MM.1S (cell line): ENCODE results near the gene CD58.

ENCODE experiments used
- DNase-seq: peaks from one replicate; pipeline ENCODE4 v3.0.0-alpha.2; 2015
- H2AFZ ChIP-seq: fragments of 300-600 bp; sonication (generic); 2 replicates; pipeline ENCODE4 v1.6.0; 2016; ENCODE audit warnings: antibody characterized with exemption, low read length
- H3F3A ChIP-seq: fragments of 300-600 bp; sonication (generic); 2 replicates; pipeline ENCODE4 v1.6.1; 2016; ENCODE audit warnings: mild to moderate bottlenecking, antibody characterized with exemption, low read length, moderate library complexity, mixed read lengths; ENCODE audit not compliant: insufficient read depth
- H3K27ac ChIP-seq: fragments of 300-600 bp; sonication (generic); 2 replicates; pipeline ENCODE4 v1.5.1; 2016; ENCODE audit warnings: mild to moderate bottlenecking, low read length
- H3K27me3 ChIP-seq: fragments of 300-600 bp; sonication (generic); replicated peaks from 2 replicates; pipeline ENCODE4 v1.6.0; 2016; ENCODE audit warnings: low read length; ENCODE audit not compliant: insufficient read depth
- H3K36me3 ChIP-seq: fragments of 300-600 bp; sonication (generic); replicated peaks from 2 replicates; pipeline ENCODE4 v1.6.1; 2016; ENCODE audit warnings: mild to moderate bottlenecking, low read length, mixed read lengths; ENCODE audit not compliant: insufficient read depth
- H3K4me1 ChIP-seq: fragments of 300-600 bp; sonication (generic); 2 replicates; pipeline ENCODE4 v1.6.1; 2016; ENCODE audit warnings: low read length, mixed read lengths
- H3K4me2 ChIP-seq: fragments of 300-600 bp; sonication (generic); 2 replicates; pipeline ENCODE4 v1.6.0; 2016; ENCODE audit warnings: low read depth, low read length
- H3K4me3 ChIP-seq: fragments of 300-600 bp; sonication (generic); 2 replicates; pipeline ENCODE4 v1.5.1; 2016; ENCODE audit warnings: low read length, mixed read lengths
- H3K79me2 ChIP-seq: fragments of 300-600 bp; sonication (generic); 2 replicates; pipeline ENCODE4 v1.6.1; 2016; ENCODE audit warnings: mixed run types, low read length, mixed read lengths
- H3K9ac ChIP-seq: fragments of 300-600 bp; sonication (generic); 2 replicates; pipeline ENCODE4 v1.6.1; 2016; ENCODE audit warnings: low read length, mixed read lengths
- H3K9me2 ChIP-seq: fragments of 300-600 bp; sonication (generic); replicated peaks from 2 replicates; pipeline ENCODE4 v1.6.1; 2016; ENCODE audit warnings: mild to moderate bottlenecking, low read length, mixed read lengths; ENCODE audit not compliant: insufficient read depth
- H3K9me3 ChIP-seq: fragments of 300-600 bp; sonication (generic); replicated peaks from 2 replicates; pipeline ENCODE4 v1.6.1; 2016; ENCODE audit warnings: mild to moderate bottlenecking, low read length, mixed read lengths; ENCODE audit not compliant: insufficient read depth
- H4K20me1 ChIP-seq: fragments of 300-600 bp; sonication (generic); 2 replicates; pipeline ENCODE4 v1.6.1; 2016; ENCODE audit warnings: mild to moderate bottlenecking, low read length, moderate library complexity, mixed read lengths; ENCODE audit not compliant: insufficient read depth
- EZH2 ChIP-seq: fragments of 300-600 bp; sonication (generic); optimal IDR thresholded peaks from 2 replicates; pipeline ENCODE3; 2017; ENCODE audit warnings: low read depth, mild to moderate bottlenecking, antibody characterized with exemption, low read length, mixed read lengths
- EZH2phosphoT487 ChIP-seq: fragments of 300-600 bp; sonication (generic); IDR thresholded peaks from 2 replicates; pipeline ENCODE4 v1.6.1; 2018; ENCODE audit warnings: antibody characterized with exemption, low read length
- TF ChIP-seq, protein P1 (sequence below): fragments of 300-600 bp; sonication (generic); IDR thresholded peaks from 2 replicates; pipeline ENCODE4 v1.5.1; 2016; ENCODE audit warnings: antibody characterized with exemption, low read length, mixed read lengths

Gene CD58

DNA sequence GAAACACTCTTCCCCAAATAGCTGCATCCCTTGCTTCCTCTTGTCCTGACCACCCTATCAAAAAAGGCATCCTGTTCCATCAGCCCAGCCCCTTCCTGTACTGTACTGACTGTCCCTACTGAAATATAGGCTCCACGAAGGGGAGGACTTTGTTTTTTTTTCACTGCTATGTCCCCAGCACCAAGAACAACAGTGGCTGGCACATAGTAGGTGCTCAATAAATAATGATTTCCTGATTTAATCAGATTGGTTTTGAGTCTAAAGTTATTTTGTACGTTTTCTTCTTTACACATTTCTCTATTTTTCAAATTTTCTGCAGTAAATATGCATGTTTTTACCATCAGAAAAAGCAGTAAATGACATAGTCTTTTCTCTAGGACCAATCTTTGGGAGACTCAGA lies 73.9 kb downstream of the CD58 start:
- Histone ChIP-seq H3K9ac (no peak overlapping the region), H3F3A (no peaks in the 10 kb centered on the region), H3K79me2 (no peaks in the 10 kb centered on the region), H3K4me3 (no peak overlapping the region), H3K9me2 (no peaks in the 10 kb centered on the region), H4K20me1 (no peaks in the 10 kb centered on the region), H3K4me2 (no peak overlapping the region), H3K27ac (no peak overlapping the region), H3K36me3 (no peaks in the 10 kb centered on the region), H3K27me3 (no peaks in the 10 kb centered on the region), H2AFZ (no peak overlapping the region), H3K4me1 (no peaks in the 10 kb centered on the region), H3K9me3 (no peaks in the 10 kb centered on the region)
- no peak for TF ChIP-seq EZH2phosphoT487
- TF ChIP-seq, protein P1, sequence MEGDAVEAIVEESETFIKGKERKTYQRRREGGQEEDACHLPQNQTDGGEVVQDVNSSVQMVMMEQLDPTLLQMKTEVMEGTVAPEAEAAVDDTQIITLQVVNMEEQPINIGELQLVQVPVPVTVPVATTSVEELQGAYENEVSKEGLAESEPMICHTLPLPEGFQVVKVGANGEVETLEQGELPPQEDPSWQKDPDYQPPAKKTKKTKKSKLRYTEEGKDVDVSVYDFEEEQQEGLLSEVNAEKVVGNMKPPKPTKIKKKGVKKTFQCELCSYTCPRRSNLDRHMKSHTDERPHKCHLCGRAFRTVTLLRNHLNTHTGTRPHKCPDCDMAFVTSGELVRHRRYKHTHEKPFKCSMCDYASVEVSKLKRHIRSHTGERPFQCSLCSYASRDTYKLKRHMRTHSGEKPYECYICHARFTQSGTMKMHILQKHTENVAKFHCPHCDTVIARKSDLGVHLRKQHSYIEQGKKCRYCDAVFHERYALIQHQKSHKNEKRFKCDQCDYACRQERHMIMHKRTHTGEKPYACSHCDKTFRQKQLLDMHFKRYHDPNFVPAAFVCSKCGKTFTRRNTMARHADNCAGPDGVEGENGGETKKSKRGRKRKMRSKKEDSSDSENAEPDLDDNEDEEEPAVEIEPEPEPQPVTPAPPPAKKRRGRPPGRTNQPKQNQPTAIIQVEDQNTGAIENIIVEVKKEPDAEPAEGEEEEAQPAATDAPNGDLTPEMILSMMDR = no peak
- no peak for TF ChIP-seq EZH2
- no peak for DNase-seq

DNA sequence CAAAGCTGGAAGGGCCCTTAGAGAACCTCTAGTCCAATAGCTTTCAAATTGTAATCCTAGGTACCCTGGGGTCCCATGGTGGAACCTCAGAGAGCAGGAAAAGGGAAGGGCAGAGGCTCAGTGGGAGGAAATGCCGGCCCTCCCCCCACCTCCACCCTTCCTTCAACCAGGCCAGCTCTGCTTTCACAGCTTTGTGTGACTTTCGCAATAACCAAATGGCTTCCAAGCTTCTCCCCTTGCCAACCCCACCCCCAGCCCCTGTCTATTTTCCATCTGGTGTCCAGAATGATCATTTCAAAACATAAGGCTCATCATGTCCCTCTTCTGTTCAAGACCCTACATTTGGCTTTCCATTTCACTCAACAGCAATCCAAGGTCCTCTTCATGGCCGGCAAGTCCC lies 74.4 kb downstream of the CD58 start:
- H3K27me3 ChIP-seq = no peaks in the 10 kb centered on the region
- no peaks in the 10 kb centered on the region for H3K9me3 ChIP-seq
- H3K79me2 ChIP-seq = no peaks in the 10 kb centered on the region
- no peaks in the 10 kb centered on the region for H3K4me1 ChIP-seq
- no peak overlapping the region for H3K4me3 ChIP-seq
- H4K20me1 ChIP-seq = no peaks in the 10 kb centered on the region
- H2AFZ ChIP-seq = no peak overlapping the region
- H3K36me3 ChIP-seq = no peaks in the 10 kb centered on the region
- H3K4me2 ChIP-seq = no peak overlapping the region
- no peaks in the 10 kb centered on the region for H3F3A ChIP-seq
- no peak for DNase-seq
- TF ChIP-seq, protein P1 = no peak
- TF ChIP-seq EZH2phosphoT487 (no peak), EZH2 (no peak)
- no peak overlapping the region for H3K27ac ChIP-seq
- no peak overlapping the region for H3K9ac ChIP-seq
- H3K9me2 ChIP-seq = no peaks in the 10 kb centered on the region

DNA sequence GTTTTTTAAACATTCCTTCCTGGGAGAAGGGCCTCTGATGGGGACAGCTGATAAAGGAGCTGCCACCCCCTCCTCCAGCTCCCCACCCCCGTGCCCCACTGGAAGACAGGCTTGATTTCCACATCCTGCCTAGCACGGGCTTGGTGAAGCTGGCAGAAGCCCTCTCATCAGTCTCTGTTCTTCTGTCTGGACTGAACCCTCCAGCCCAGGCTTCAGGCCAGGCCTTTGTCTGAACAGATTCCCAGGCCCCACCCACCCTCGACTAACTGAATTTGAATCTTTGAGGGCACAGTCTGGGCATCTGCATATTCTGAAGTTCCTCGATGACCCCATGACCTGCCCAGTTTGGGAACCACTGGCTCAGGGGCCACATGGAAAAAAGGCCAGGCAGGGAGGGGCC lies 75.3 kb downstream of the CD58 start:
- Histone ChIP-seq H4K20me1 (no peaks in the 10 kb centered on the region), H3K9me3 (no peaks in the 10 kb centered on the region), H3K9me2 (no peaks in the 10 kb centered on the region), H3K4me3 (no peak overlapping the region), H3K36me3 (no peaks in the 10 kb centered on the region), H3K27ac (no peak overlapping the region), H3K9ac (no peak overlapping the region), H2AFZ (no peak overlapping the region), H3K79me2 (no peaks in the 10 kb centered on the region), H3K4me2 (no peak overlapping the region), H3K27me3 (no peaks in the 10 kb centered on the region), H3K4me1 (no peaks in the 10 kb centered on the region), H3F3A (no peaks in the 10 kb centered on the region)
- DNase-seq = no peak
- TF ChIP-seq, protein P1 = no peak
- no peak for TF ChIP-seq EZH2phosphoT487
- no peak for TF ChIP-seq EZH2
